ENCODE measurements around the gene RRBP1. TPM values are rescaled to one million over a fixed set of nuclear protein-coding genes. Genes with fewer than 3 reads are reported as not detected.

Gene RRBP1
- total RNA-seq, 1 donor from 2014 or later = 459 TPM

DNA sequence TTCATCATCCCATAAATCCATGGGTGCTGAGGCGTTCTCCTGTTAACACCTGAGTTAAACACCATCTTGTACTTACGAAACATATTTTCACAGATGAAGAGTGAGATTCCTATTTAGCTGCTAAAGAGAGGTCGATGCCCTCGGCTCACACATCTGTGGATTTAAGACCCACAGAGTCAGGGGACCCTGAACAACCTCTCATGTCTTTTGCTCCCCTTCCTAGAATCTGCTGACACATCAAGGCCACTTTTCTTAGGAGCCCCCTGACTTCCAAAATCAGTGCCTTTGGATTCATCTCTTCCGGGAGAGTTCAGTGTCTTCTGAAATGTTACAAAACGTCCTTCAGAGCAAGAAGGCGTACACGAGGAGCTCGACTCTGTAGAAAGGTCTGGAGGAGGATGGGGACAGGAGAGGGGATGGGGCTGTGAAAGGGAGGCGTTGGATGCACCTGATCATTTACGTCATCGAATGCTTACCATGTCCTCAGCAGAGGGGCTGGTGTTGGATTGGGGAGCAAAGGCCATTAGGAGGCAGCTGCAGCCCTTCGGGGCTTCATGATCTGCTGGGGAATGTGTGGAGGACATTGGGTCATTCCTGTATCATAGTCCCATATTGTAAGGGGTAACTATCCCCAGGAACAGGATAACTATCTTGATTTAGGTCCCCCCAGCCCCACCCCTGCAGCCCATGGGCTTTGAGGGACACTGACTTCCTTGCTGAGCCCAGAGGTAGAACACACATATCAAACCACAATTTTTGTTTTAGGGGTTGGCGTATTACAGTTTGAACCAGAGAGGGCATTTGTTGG lies 40.7 kb upstream of the RRBP1 start:
- no peaks in the 10 kb centered on the region for H3K36me3 Mint-ChIP-seq (ENCODE audit: low read depth)
- DNase-seq (ENCODE audit: low spot score) = peak; percentile 28

DNA sequence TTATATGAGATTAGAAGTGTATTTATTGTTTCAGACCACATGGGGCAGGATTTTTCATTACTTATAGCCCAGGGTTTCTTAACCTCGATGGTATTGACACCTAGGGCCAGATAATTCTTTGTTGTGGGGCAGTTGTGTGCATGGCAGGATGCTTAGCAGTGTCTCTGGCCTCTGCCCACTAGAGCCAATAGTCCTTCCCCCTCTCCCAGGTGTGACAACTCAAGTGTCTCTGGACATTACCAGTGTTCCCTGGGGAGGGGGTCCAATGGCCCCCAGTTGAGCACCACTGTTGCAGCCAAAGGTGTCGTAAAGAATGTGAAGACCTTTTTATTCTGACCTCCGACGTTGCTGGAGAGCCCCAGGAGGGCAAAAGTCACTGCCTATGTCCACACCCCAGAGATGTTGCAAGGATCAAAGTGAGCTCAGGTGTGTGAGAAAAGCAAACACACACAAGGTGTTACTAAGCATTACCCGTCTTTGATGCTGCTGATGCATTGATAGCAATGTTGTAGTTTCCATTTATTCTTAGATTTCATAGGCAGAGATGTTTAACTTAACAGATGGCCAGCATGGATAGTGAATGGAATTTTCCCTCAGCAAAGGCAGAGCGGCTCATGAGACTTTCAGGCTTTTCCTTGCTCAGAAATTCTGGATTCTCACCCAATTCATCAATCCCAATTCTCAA lies 39.9 kb upstream of the RRBP1 start:
- no peaks in the 10 kb centered on the region for H3K9me3 Mint-ChIP-seq (ENCODE audit: low read depth)
- H3K27me3 Mint-ChIP-seq (ENCODE audit: low read depth) = peaks cover 2% of the 10 kb centered on the region
- H3K27ac Mint-ChIP-seq (ENCODE audit: unreplicated experiment) = no peak overlapping the region
- H3K4me1 Mint-ChIP-seq (ENCODE audit: low read depth) = peaks cover 3% of the 10 kb centered on the region
- TF ChIP-seq, protein P1, sequence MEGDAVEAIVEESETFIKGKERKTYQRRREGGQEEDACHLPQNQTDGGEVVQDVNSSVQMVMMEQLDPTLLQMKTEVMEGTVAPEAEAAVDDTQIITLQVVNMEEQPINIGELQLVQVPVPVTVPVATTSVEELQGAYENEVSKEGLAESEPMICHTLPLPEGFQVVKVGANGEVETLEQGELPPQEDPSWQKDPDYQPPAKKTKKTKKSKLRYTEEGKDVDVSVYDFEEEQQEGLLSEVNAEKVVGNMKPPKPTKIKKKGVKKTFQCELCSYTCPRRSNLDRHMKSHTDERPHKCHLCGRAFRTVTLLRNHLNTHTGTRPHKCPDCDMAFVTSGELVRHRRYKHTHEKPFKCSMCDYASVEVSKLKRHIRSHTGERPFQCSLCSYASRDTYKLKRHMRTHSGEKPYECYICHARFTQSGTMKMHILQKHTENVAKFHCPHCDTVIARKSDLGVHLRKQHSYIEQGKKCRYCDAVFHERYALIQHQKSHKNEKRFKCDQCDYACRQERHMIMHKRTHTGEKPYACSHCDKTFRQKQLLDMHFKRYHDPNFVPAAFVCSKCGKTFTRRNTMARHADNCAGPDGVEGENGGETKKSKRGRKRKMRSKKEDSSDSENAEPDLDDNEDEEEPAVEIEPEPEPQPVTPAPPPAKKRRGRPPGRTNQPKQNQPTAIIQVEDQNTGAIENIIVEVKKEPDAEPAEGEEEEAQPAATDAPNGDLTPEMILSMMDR (IDR thresholded peaks at IDR 0.05) = peak; percentile 51
- H3K4me3 Mint-ChIP-seq (ENCODE audit: unreplicated experiment) = no peak overlapping the region
- no peaks in the 10 kb centered on the region for H3K36me3 Mint-ChIP-seq (ENCODE audit: low read depth)
- DNase-seq (ENCODE audit: low spot score) = peak; percentile 33

More for the DNA sequence above, 40.7 kb upstream of the RRBP1 start:
- peaks cover 6% of the 10 kb centered on the region for H3K4me1 Mint-ChIP-seq (ENCODE audit: low read depth)
- no peak overlapping the region for H3K4me3 Mint-ChIP-seq (ENCODE audit: unreplicated experiment)
- no peaks in the 10 kb centered on the region for H3K9me3 Mint-ChIP-seq (ENCODE audit: low read depth)
- peaks cover 2% of the 10 kb centered on the region for H3K27me3 Mint-ChIP-seq (ENCODE audit: low read depth)
- H3K27ac Mint-ChIP-seq (ENCODE audit: unreplicated experiment) = no peak overlapping the region
- TF ChIP-seq, protein P1 (IDR thresholded peaks at IDR 0.05) = no peak

DNA sequence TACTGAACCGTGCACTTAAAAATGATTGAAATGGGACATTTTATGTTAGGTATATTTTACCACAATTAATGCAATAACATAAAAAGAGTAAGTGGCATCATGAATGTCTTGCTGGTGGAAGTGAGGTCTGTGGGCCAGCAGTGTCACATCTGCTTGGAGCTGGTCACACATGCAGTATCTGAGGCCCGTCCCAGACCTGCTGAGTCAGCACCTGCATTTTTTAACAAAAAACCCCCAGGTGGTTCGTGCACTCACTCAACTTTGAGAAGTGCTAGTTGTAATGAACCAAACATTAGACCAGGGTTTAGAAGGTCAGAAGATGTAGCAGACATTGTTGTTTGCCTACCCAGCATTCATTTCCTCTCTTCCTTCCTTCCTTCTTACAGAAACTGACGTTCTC lies 38.7 kb upstream of the RRBP1 start:
- TF ChIP-seq, protein P1 (IDR thresholded peaks at IDR 0.05) = no peak
- Mint-ChIP-seq H3K4me3 (ENCODE audit: unreplicated experiment) (no peak overlapping the region), H3K4me1 (ENCODE audit: low read depth) (no peaks in the 10 kb centered on the region), H3K9me3 (ENCODE audit: low read depth) (no peaks in the 10 kb centered on the region), H3K27ac (ENCODE audit: unreplicated experiment) (no peak overlapping the region), H3K27me3 (ENCODE audit: low read depth) (peaks cover 2% of the 10 kb centered on the region), H3K36me3 (ENCODE audit: low read depth) (no peaks in the 10 kb centered on the region)
- DNase-seq (ENCODE audit: low spot score) = peak; percentile 20

DNA sequence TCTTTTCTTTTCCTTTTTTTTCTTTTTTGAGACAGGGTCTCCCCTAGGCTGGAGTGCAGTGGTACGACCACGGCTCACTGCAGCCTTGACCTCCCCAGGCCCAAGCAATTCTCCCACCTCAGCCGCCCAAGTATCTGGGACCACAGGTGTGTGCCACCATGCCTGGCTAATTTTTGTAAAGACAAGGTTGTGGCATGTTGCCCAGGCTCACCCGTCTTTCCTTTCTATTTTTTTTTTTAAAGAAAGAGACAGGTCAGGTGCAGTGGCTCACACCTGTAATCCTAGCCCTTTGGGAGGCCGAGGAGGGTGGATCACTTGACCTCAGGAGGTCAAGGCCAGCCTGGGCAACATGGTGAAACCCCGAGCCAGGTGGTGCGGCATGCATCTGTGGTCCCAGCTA lies 34.3 kb upstream of the RRBP1 start:
- H3K9me3 Mint-ChIP-seq (ENCODE audit: low read depth) = no peaks in the 10 kb centered on the region
- no peaks in the 10 kb centered on the region for H3K27me3 Mint-ChIP-seq (ENCODE audit: low read depth)
- H3K27ac Mint-ChIP-seq (ENCODE audit: unreplicated experiment) = no peak overlapping the region
- H3K4me3 Mint-ChIP-seq (ENCODE audit: unreplicated experiment) = no peak overlapping the region
- H3K4me1 Mint-ChIP-seq (ENCODE audit: low read depth) = peaks cover 17% of the 10 kb centered on the region
- DNase-seq (ENCODE audit: low spot score) = peak; percentile 41
- no peaks in the 10 kb centered on the region for H3K36me3 Mint-ChIP-seq (ENCODE audit: low read depth)
- TF ChIP-seq, protein P1 (IDR thresholded peaks at IDR 0.05) = no peak

DNA sequence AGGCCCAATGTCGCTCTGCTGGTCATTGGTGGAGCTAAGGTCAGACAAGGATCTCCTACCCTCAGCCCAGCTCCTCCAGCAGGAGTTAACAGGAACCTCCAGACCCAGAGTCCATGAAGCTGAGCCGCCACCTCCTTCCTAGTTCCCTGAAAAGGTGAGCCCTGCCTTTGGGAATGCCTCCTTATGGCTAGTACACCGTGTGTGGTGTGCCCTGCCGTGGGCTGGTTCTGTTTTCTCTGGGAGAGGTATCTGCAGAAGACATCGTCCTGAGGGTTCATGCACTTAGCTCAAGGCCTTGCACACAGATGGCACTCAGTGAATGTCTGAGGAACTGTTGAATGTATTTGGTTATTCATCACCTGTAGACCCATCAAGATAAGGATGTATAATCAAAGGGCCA lies 33.0 kb upstream of the RRBP1 start:
- peaks cover 28% of the 10 kb centered on the region for H3K4me1 Mint-ChIP-seq (ENCODE audit: low read depth)
- TF ChIP-seq, protein P1 (IDR thresholded peaks at IDR 0.05) = no peak
- H3K4me3 Mint-ChIP-seq (ENCODE audit: unreplicated experiment) = no peak overlapping the region
- H3K9me3 Mint-ChIP-seq (ENCODE audit: low read depth) = no peaks in the 10 kb centered on the region
- no peaks in the 10 kb centered on the region for H3K27me3 Mint-ChIP-seq (ENCODE audit: low read depth)
- no peak for DNase-seq (ENCODE audit: low spot score)
- no peaks in the 10 kb centered on the region for H3K36me3 Mint-ChIP-seq (ENCODE audit: low read depth)
- no peak overlapping the region for H3K27ac Mint-ChIP-seq (ENCODE audit: unreplicated experiment)
